Spleen (tissue), 11 donors: ENCODE data around the gene NSF. TPM values are rescaled to one million over a fixed set of nuclear protein-coding genes. Genes with fewer than 3 reads are reported as not detected.
"Not testable (repeated sequence)": the region's sequence is repeated elsewhere in the genome, so short reads cannot be mapped to it uniquely, and the experiment has no call there.

Experiments used
- DNase-seq: peaks from one replicate; pipeline ENCODE4 v3.0.0-alpha.2; 2020
- H3K27ac ChIP-seq, 8 donors: fragments of 200-600 bp; sonication (generic) in 7 of 8; 1 replicate in 4 of 8; 2 replicates in 4 of 8; pipeline versions ENCODE4 v1.5.0 to v1.8.0; 2016 to 2021; ENCODE audit warnings: inconsistent platforms in 4 of 8, mild to moderate bottlenecking in 4 of 8, moderate library complexity in 1 of 8
- H3K27me3 ChIP-seq, 7 donors: fragments of 200-600 bp; sonication (generic) in 6 of 7; replicated peaks in 1 of 7; 1 replicate in 4 of 7; 2 replicates in 3 of 7; pipeline versions ENCODE4 v1.5.0 to v1.8.0; 2016 to 2021; ENCODE audit warnings: inconsistent platforms in 3 of 7, mild to moderate bottlenecking in 1 of 7
- H3K36me3 ChIP-seq, 6 donors: fragments of 200-600 bp; sonication (generic) in 5 of 6; 1 replicate in 4 of 6; 2 replicates in 2 of 6; pipeline versions ENCODE4 v1.5.0 to v1.8.0; 2016 to 2021; ENCODE audit warnings: inconsistent platforms in 2 of 6
- H3K4me1 ChIP-seq, 6 donors: fragments of 200-600 bp; sonication (generic) in 5 of 6; 1 replicate in 3 of 6; 2 replicates in 3 of 6; pipeline versions ENCODE4 v1.5.0 to v1.8.0; 2016 to 2021; ENCODE audit warnings: inconsistent platforms in 3 of 6
- H3K4me3 ChIP-seq, 8 donors: fragments of 200-600 bp; sonication (generic) in 7 of 8; 1 replicate in 4 of 8; 2 replicates in 4 of 8; pipeline versions ENCODE4 v1.5.0 to v1.8.0; 2016 to 2021; ENCODE audit warnings: inconsistent platforms in 4 of 8, mild to moderate bottlenecking in 4 of 8, moderate library complexity in 2 of 8
- H3K9me3 ChIP-seq, 8 donors: fragments of 200-600 bp; sonication (generic) in 7 of 8; 1 replicate in 4 of 8; 2 replicates in 4 of 8; pipeline versions ENCODE4 v1.5.0 to v1.8.0; 2016 to 2021; ENCODE audit warnings: inconsistent platforms in 4 of 8
- CTCF ChIP-seq, 11 experiments: fragments of 200-600 bp in 7 of 11; fragments of 450-650 bp in 4 of 11; sonication (generic) in 4 of 11; IDR thresholded peaks in 8 of 11; conservative IDR thresholded peaks in 3 of 11; 1 replicate in 7 of 11; 2 replicates in 4 of 11; pipeline versions ENCODE4 v1.4.0 to v1.8.0; 2016 to 2021; ENCODE audit warnings: antibody characterized with exemption in 11 of 11, inconsistent platforms in 4 of 11, mild to moderate bottlenecking in 1 of 11
- POLR2A ChIP-seq, 3 donors: fragments of 450-650 bp; IDR thresholded peaks; one replicate each; pipeline ENCODE4 v1.5.1; 2017; ENCODE audit warnings: antibody characterized with exemption in 3 of 3, mild to moderate bottlenecking in 1 of 3
- POLR2AphosphoS5 ChIP-seq, 3 donors: sonication (generic); formaldehyde crosslinking; IDR thresholded peaks; one replicate each; pipeline ENCODE4 v1.5.1; 2017; ENCODE audit warnings: antibody characterized with exemption in 3 of 3
- whole genome bisulfite sequencing, 5 donors: extraction: QIAGEN DNeasy Blood & Tissue Kit in 3 of 5; methylation state at CpG; one replicate each; pipeline versions ENCODE4 v1.1.5 to v1.1.7; 2013 to 2018; 5-methylcytosine and 5-hydroxymethylcytosine counted together
- intact Hi-C: fragments of 100-400 bp; cut with DNase I; formaldehyde crosslinking; loops from one replicate; pipeline ENCODE4 v1.15.0; 2023; ENCODE audit warnings: low total_unique reads
- polyA plus RNA-seq, 3 donors: library from polyadenylated mRNA; stranded (reverse); fragments of 200-250 nt; gene quantifications; one replicate each; pipeline ENCODE4 v1.2.1, GENCODE V29; 2013
- total RNA-seq, 7 donors: library from RNA; depleted of rRNA in 3 of 7; stranded (reverse); fragments of >200 nt in 3 of 7; fragmentation: NEBNext Ultra II Directional in 4 of 7; extraction: Animal tissue kit (Norgen Biotek cat#: 25700) in 4 of 7; gene quantifications; one replicate each; pipeline versions ENCODE4 v1.1.0 to v1.2.1, GENCODE V29; 2016 to 2021
- donor health status: healthy with polysubstance abuse.
- donor health status: DM: no; HTN: no; CAD: no; lungs with moderate emphysema.
- donor health status: DM: no; HTN: no; CAD: no.
- donor health status: Bipolar disorder and iron deficiency.
- donor health status: healthy.
- donor health status: DM: no; HTN: no; CAD: no.
- donor health status: DM: yes; HTN: yes; CAD: no.

NSF gene
- total and polyA plus RNA-seq, 10 donors, result 8.7 to 57.6 (median 42.4) TPM

DNA sequence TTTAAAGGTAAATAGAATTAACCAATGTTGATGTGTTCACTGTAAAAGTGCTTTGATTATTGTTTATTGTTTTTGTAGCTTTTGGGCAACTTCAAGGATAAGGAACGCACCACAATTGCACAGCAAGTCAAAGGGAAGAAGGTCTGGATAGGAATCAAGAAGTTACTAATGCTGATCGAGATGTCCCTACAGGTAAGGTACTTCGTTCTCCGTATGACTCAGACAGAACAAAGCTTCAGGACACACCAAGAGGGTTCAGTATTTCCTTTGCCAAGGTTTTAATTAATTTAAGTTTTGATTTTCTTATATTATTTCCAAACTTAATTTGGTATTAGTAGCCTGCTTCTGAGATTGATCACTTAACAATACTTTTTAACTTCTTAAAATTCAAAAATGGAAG is 161.0 kb downstream of the NSF start:
- intact Hi-C loops, result no loop called here
- Histone ChIP-seq H3K4me3 (no peak overlapping the region), H3K27ac (no peak overlapping the region), H3K27me3 (no peaks in the 10 kb centered on the region), H3K9me3 (no peaks in the 10 kb centered on the region), H3K4me1 (peaks cover 0 to 3% (median 0%) of the 10 kb centered on the region in 6 donors), H3K36me3 (peaks cover 0 to 85% (median 37%) of the 10 kb centered on the region in 6 donors)
- WGBS, 5 donors, result 94 to 97% (median 96%) methylated on average over 4 of the region's 4 CpGs
- no peak for DNase-seq
- no peak for TF ChIP-seq CTCF (IDR thresholded peaks at IDR 0.05 in 8 of 11, conservative IDR thresholded peaks at IDR 0.05 in 3 of 11)
- TF ChIP-seq POLR2A (IDR thresholded peaks at IDR 0.05), result no peak
- TF ChIP-seq POLR2AphosphoS5 (IDR thresholded peaks at IDR 0.05), result no peak

DNA sequence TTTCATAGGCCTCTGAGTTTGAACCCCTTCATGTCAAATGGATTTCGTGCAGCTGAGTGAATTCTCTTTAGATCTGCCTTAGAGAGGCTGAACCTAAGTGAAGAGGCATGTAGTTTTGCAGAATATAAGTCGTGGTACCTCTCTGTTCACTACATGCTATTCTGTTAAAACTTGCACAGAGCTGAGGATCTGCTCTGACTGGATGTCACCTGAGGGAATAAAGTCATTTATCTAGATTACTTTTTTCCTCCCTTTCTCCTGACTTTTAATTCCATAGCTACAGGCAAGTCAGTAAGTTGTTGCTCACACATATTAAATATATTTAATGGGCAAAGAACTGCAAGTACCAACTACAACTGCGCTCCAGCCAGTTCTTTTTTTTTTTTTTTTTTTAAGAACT is 163.3 kb downstream of the NSF start:
- TF ChIP-seq POLR2AphosphoS5 (IDR thresholded peaks at IDR 0.05) (no peak), CTCF (IDR thresholded peaks at IDR 0.05 in 8 of 11, conservative IDR thresholded peaks at IDR 0.05 in 3 of 11) (no peak)
- Histone ChIP-seq H3K27ac (no peak overlapping the region), H3K9me3 (no peaks in the 10 kb centered on the region), H3K4me3 (no peak overlapping the region), H3K27me3 (no peaks in the 10 kb centered on the region), H3K36me3 (peaks cover 0 to 98% (median 45%) of the 10 kb centered on the region in 6 donors), H3K4me1 (peaks cover 0 to 3% (median 0%) of the 10 kb centered on the region in 6 donors)
- no peak for DNase-seq
- 90 to 97% (median 94%) methylated on average over 3 of the region's 3 CpGs for WGBS, 5 donors
- intact Hi-C loops, result no loop called here

- Histone ChIP-seq H3K27me3 (no peaks in the 10 kb centered on the region), H3K4me1 (no peaks in the 10 kb centered on the region), H3K27ac (no peak overlapping the region), H3K9me3 (no peaks in the 10 kb centered on the region), H3K4me3 (no peak overlapping the region), H3K36me3 (peaks cover 0 to 93% (median 53%) of the 10 kb centered on the region in 6 donors)
- 75 to 81% (median 78%) methylated on average over 4 of the region's 4 CpGs for WGBS, 5 donors
- intact Hi-C loops, result no loop called here
- TF ChIP-seq CTCF (IDR thresholded peaks at IDR 0.05 in 8 of 11, conservative IDR thresholded peaks at IDR 0.05 in 3 of 11), result no peak
- no peak for TF ChIP-seq POLR2A (IDR thresholded peaks at IDR 0.05)
- no peak for TF ChIP-seq POLR2AphosphoS5 (IDR thresholded peaks at IDR 0.05)
- no peak for DNase-seq
These were observed 165.7 kb downstream of the NSF start for GRCh38 chr17:46756081-46756735.

DNA sequence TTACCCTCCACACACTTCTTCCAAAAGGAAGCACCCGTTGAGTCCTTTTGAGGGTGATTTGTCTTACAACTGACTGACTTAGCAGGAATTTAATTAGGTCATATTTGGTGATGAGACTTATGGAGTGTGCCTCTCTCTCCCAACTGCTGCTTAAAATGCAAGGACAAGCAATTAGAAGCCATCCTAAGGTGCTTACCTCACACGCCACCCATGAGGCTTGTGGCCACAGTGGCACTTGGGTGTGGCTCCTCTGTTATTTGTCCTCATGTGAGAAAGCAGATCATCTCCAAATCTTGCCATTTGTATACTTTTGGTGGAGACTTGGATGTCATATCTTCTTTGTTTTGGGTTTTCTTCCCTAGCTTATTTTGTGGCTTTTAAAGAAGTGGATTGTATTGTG is 166.4 kb downstream of the NSF start:
- H3K36me3 ChIP-seq, result peaks cover 0 to 92% (median 46%) of the 10 kb centered on the region in 6 donors
- no peak for DNase-seq
- H3K27ac ChIP-seq, result no peak overlapping the region
- no peak overlapping the region for H3K4me3 ChIP-seq
- TF ChIP-seq POLR2A (IDR thresholded peaks at IDR 0.05), result no peak
- TF ChIP-seq POLR2AphosphoS5 (IDR thresholded peaks at IDR 0.05), result no peak
- no peaks in the 10 kb centered on the region for H3K4me1 ChIP-seq
- intact Hi-C loops, result no loop called here
- 87 to 90% (median 89%) methylated on average over 2 of the region's 2 CpGs for WGBS, 5 donors
- H3K9me3 ChIP-seq, result no peaks in the 10 kb centered on the region
- H3K27me3 ChIP-seq, result no peaks in the 10 kb centered on the region

- DNase-seq, H3K9me3 ChIP-seq, intact Hi-C loops, H3K27me3 ChIP-seq, H3K27ac ChIP-seq, H3K4me1 ChIP-seq, H3K4me3 ChIP-seq: not testable (repeated sequence)
- peaks cover 0 to 84% (median 40%) of the 10 kb centered on the region in 6 donors for H3K36me3 ChIP-seq
- 91 to 95% (median 93%) methylated on average over 4 of the region's 4 CpGs for WGBS, 5 donors
These were observed 167.1 kb downstream of the NSF start for GRCh38 chr17:46757588-46757987.
